GM12878 (cell line): ENCODE data around the gene B3GNT9. TPM values are rescaled to one million over a fixed set of nuclear protein-coding genes. Genes with fewer than 3 reads are reported as not detected.

Experiments
- ATAC-seq: fragments of 200-7000 bp; cut with Tn5 transposase; 3 replicates; pipeline ENCODE4 v1.9.1; 2020; ENCODE audit warnings: mild to moderate bottlenecking, moderate library complexity
- BruUV-seq: library from RNA; stranded (reverse); fragments of 400-500 nt; replicated peaks from 2 replicates; lab custom pipeline; 2021; lab: Mats Ljungman, UMichigan
- CTCF ChIA-PET: fragments of 300-600 bp; sonication (Branson Sonifier 250); formaldehyde crosslinking; extraction: SDS; loops from one replicate; lab custom pipeline; 2021; ENCODE audit warnings: inconsistent platforms; lab: Yijun Ruan, JAX
- POLR2A ChIA-PET: fragments of 350-600 bp; formaldehyde crosslinking; extraction: SDS; loops from one replicate; lab custom pipeline; 2021; ENCODE audit warnings: inconsistent platforms; lab: Charles Lee
- RAD21 ChIA-PET: fragments of 300-600 bp; sonication (Branson Sonifier 250); formaldehyde crosslinking; loops from one replicate; lab custom pipeline; 2023; ENCODE audit warnings: antibody characterized with exemption; ENCODE audit not compliant: unreplicated experiment; lab: Charles Lee
- SMC1A ChIA-PET: fragments of 300-600 bp; sonication (Branson Sonifier 250); formaldehyde crosslinking; loops from one replicate; lab custom pipeline; 2023; ENCODE audit not compliant: unreplicated experiment, uncharacterized antibody; lab: Charles Lee
- DNase-seq: peaks from one replicate; pipeline ENCODE4 v3.0.0-alpha.2; 2011; ENCODE audit warnings: low read depth, low spot score
- FAIRE-seq: peaks from 3 replicates; lab custom pipeline; 2011; peaks lifted over from hg19 to GRCh38; lab: Jason Lieb, UNC
- H2AFZ ChIP-seq: 2 replicates; pipeline ENCODE4 v1.6.0; 2011; ENCODE audit warnings: low read depth, low read length, control low read depth; ENCODE audit not compliant: control insufficient read depth
- H3K27ac ChIP-seq: 2 replicates; pipeline ENCODE4 v1.5.1; 2011; ENCODE audit warnings: control low read depth; ENCODE audit not compliant: control insufficient read depth, insufficient read depth
- H3K27me3 ChIP-seq, 2 experiments: replicated peaks in 1 of 2; 2 replicates each; pipeline versions ENCODE4 v1.6.0 to v1.6.1; 2011; ENCODE audit warnings: low read length in 1 of 2; ENCODE audit not compliant: control insufficient read depth in 2 of 2, insufficient read depth in 2 of 2
- H3K36me3 ChIP-seq, 2 experiments: 2 replicates each; pipeline ENCODE4 v1.5.1; 2011; ENCODE audit warnings: low read length in 1 of 2; ENCODE audit not compliant: control insufficient read depth in 2 of 2, insufficient read depth in 2 of 2
- H3K4me1 ChIP-seq: 2 replicates; pipeline ENCODE4 v1.6.1; 2011; ENCODE audit warnings: mild to moderate bottlenecking, low read length, moderate library complexity, mixed read lengths; ENCODE audit not compliant: control insufficient read depth, insufficient read depth
- H3K4me2 ChIP-seq: 2 replicates; pipeline ENCODE4 v1.6.0; 2011; ENCODE audit warnings: control low read depth; ENCODE audit not compliant: control insufficient read depth, insufficient read depth
- H3K4me3 ChIP-seq: fragments of 200-600 bp; sonication (generic); 2 replicates; pipeline ENCODE4 v1.5.1; 2016
- H3K79me2 ChIP-seq: 2 replicates; pipeline ENCODE4 v1.6.0; 2011; ENCODE audit warnings: low read length; ENCODE audit not compliant: control insufficient read depth, insufficient read depth
- H3K9ac ChIP-seq: 2 replicates; pipeline ENCODE4 v1.8.0; 2011; ENCODE audit warnings: low read length, control low read depth, mixed read lengths; ENCODE audit not compliant: control insufficient read depth, insufficient read depth
- H3K9me3 ChIP-seq: replicated peaks from 3 replicates; pipeline ENCODE4 v1.5.1; 2011; ENCODE audit warnings: mild to moderate bottlenecking, low read length; ENCODE audit not compliant: control insufficient read depth, insufficient read depth
- H4K20me1 ChIP-seq: 2 replicates; pipeline ENCODE4 v1.6.0; 2011; ENCODE audit not compliant: control insufficient read depth, insufficient read depth
- ASH2L ChIP-seq: fragments of 300-600, 200-600 bp; sonication (generic); IDR thresholded peaks from 2 replicates; pipeline ENCODE4 v1.6.1; 2017; ENCODE audit warnings: low read depth, mild to moderate bottlenecking, borderline replicate concordance
- DPF2 ChIP-seq: fragments of 450-650 bp; IDR thresholded peaks from 2 replicates; pipeline ENCODE4 v1.6.1; 2017; ENCODE audit warnings: mild to moderate bottlenecking
- E2F4 ChIP-seq: IDR thresholded peaks from 2 replicates; pipeline ENCODE4 v1.6.1; 2012; ENCODE audit warnings: low read depth, low read length, improper control_type of control experiment
- ETV6 ChIP-seq, 2 experiments: fragments of 450-650 bp in 1 of 2; IDR thresholded peaks in 1 of 2; conservative IDR thresholded peaks in 1 of 2; 2 replicates each; pipeline ENCODE4 v1.6.1; 2014; ENCODE audit warnings: antibody characterized with exemption in 1 of 2, borderline replicate concordance in 1 of 2, low read depth in 1 of 2, mild to moderate bottlenecking in 1 of 2, moderate library complexity in 1 of 2
- KLF5 ChIP-seq: fragments of 450-650 bp; IDR thresholded peaks from 2 replicates; pipeline ENCODE4 v1.6.1; 2014; ENCODE audit warnings: mild to moderate bottlenecking; ENCODE audit not compliant: partially characterized antibody
- MTA2 ChIP-seq: fragments of 450-650 bp; IDR thresholded peaks from 2 replicates; pipeline ENCODE4 v1.6.1; 2016; ENCODE audit warnings: low read depth, mild to moderate bottlenecking, moderate library complexity
- NBN ChIP-seq: fragments of 450-650 bp; IDR thresholded peaks from 2 replicates; pipeline ENCODE4 v1.6.1; 2016
- PKNOX1 ChIP-seq: fragments of 450-650 bp; IDR thresholded peaks from 2 replicates; pipeline ENCODE4 v1.6.1; 2016; ENCODE audit warnings: mild to moderate bottlenecking
- POLR2A ChIP-seq: IDR thresholded peaks from 2 replicates; pipeline ENCODE4 v1.6.1; 2011; ENCODE audit warnings: low read depth, mild to moderate bottlenecking, low read length
- PRDM15 ChIP-seq: fragments of 450-650 bp; formaldehyde crosslinking; IDR thresholded peaks from 2 replicates; pipeline ENCODE4 v1.4.0; 2020; ENCODE audit warnings: mild to moderate bottlenecking, moderate library complexity
- RCOR1 ChIP-seq: conservative IDR thresholded peaks from 2 replicates; pipeline ENCODE4 v1.6.1; 2012; ENCODE audit warnings: low read depth, low read length, improper control_type of control experiment
- TARDBP ChIP-seq: IDR thresholded peaks from 2 replicates; pipeline ENCODE4 v1.6.1; 2016; ENCODE audit warnings: borderline replicate concordance
- TCF7 ChIP-seq: IDR thresholded peaks from 2 replicates; pipeline ENCODE4 v1.6.1; 2014; ENCODE audit warnings: antibody characterized with exemption, borderline replicate concordance
- USF2 ChIP-seq: IDR thresholded peaks from 2 replicates; pipeline ENCODE4 v1.6.1; 2011; ENCODE audit warnings: low read depth, low read length, improper control_type of control experiment, borderline replicate concordance
- WGBS: methylation state at CpG from one replicate; pipeline ENCODE4 v1.1.6; 2016; ENCODE audit warnings: low lambda C conversion rate; ENCODE audit not compliant: insufficient replicate concordance, insufficient coverage; ENCODE audit errors: missing lambda C conversion rate; 5-methylcytosine and 5-hydroxymethylcytosine counted together
- in situ Hi-C: fragments of 300-500 bp; cut with MboI; formaldehyde crosslinking; loops from 9 replicates; pipeline ENCODE4 v1.14.3; 2018; ENCODE audit warnings: mixed read lengths
- intact Hi-C: fragments of 100-400 bp; cut with micrococcal nuclease; formaldehyde crosslinking; loops from one replicate; pipeline ENCODE4 v1.14.2; 2022; ENCODE audit not compliant: unreplicated experiment
- polyA plus RNA-seq, 11 experiments: library from polyadenylated mRNA; depleted of rRNA in 4 of 11; unstranded in 6 of 11; stranded (reverse) in 5 of 11; fragments of >200 nt; fragmentation: Nextera tagmentation in 4 of 11; fragmentation: Illumina TruSeq in 1 of 11; extraction: Ambion mirVana in 4 of 11; extraction: Trizol in 1 of 11; gene quantifications; 1 replicate in 1 of 11; 2 replicates in 10 of 11; pipeline versions ENCODE4 v1.2.1 to v1.2.3, GENCODE V29; 2011 to 2016; ENCODE audit warnings: inconsistent platforms in 2 of 11, missing spikeins in 2 of 11, low read depth in 1 of 11
- total RNA-seq, 4 experiments: library from RNA; depleted of rRNA in 3 of 4; stranded (reverse); fragments of >200 nt in 3 of 4; fragmentation: Illumina TruSeq in 1 of 4; extraction: Trizol in 1 of 4; gene quantifications; 2 replicates each; pipeline versions ENCODE4 v1.2.1 to v1.2.3, GENCODE V29; 2013 to 2021

The B3GNT9 gene
- total and polyA plus RNA-seq, 10 of the 15 experiments (the other 5 are each of a cell fraction or from before 2014, with no cell fraction given): 0.08 to 5.0 (median 1.9) TPM

GRCh38 chr16:67144943-67145342, 5.9 kb downstream of the B3GNT9 start (continued):
- TF ChIP-seq PKNOX1 (no peak), MTA2 (no peak), RCOR1 (no peak), DPF2 (no peak), ETV6 (conservative IDR thresholded peaks at IDR 0.05 in 1 of 2, IDR thresholded peaks at IDR 0.05 in 1 of 2; ENCODE audit: borderline replicate concordance in 1 of 2, low read depth in 1 of 2) (no peak), USF2 (no peak), TARDBP (no peak)

- Histone ChIP-seq H3K9ac (no peak overlapping the region), H3K79me2 (no peaks in the 10 kb centered on the region), H2AFZ (no peak overlapping the region), H3K4me1 (no peaks in the 10 kb centered on the region), H3K27me3 (no peaks in the 10 kb centered on the region), H3K27ac (no peak overlapping the region), H3K9me3 (no peaks in the 10 kb centered on the region), H3K36me3 (peaks cover 26 to 31% of the 10 kb centered on the region in 2 experiments; a peak in 3 of 4 replicates), H4K20me1 (no peaks in the 10 kb centered on the region), H3K4me3 (no peak overlapping the region), H3K4me2 (no peak overlapping the region)
- ATAC-seq (no peak), DNase-seq (no peak), FAIRE-seq (no peak)
- BruUV-seq: no TSS peak
- 95% methylated on average over 9 of the region's 9 CpGs for WGBS
- ChIA-PET RAD21 (interaction anchor here (1.4 to 1.5 kb wide), 2 partner anchors 13 to 125 kb away, joined by 3 to 4 read pairs; no protein-coding TSS in a partner anchor), POLR2A (no interaction called here), SMC1A (interaction anchor here (1.2 to 1.7 kb wide), 2 partner anchors 9 to 15 kb away, joined by 3 to 6 read pairs; no protein-coding TSS in a partner anchor), CTCF (no interaction called here)
- intact Hi-C loops: no loop called here
- in situ Hi-C loops: no loop called here
- TF ChIP-seq TCF7 (no peak), E2F4 (no peak), NBN (no peak), POLR2A (peak; percentile 36; the same call in 1 of the 2 replicates), KLF5 (no peak), ASH2L (no peak), PRDM15 (CRISPR knock-in tag) (no peak)
Measured at GRCh38 chr16:67142342-67142741, 8.5 kb downstream of the B3GNT9 start.
